GM19025 (cell line): ENCODE results near the gene SCG3.

Experiments used
- ATAC-seq: cut with Tn5 transposase; IDR thresholded peaks from one replicate; pipeline ENCODE4 v1.9.1; 2021; ENCODE audit warnings: mild to moderate bottlenecking, low read depth, moderate library complexity; ENCODE audit not compliant: unreplicated experiment

SCG3 gene

DNA sequence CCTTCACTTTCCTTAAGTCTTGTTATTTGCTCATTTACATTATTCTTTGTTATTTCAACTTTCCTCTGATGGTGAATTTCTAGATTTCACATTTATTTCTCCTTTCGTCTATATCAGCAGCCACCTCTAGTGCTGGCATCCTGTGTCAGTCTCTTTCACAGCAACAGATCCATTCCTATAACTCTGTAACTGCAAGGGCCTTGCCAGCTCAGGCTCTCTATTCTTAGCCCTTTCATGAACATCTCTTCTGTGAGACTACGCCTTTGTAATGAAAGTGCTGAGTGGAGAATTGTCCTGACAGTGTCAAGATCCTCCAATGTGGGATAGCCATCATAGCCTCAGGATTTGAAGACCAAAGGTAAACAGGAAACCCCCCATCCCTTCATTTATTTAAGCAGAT lies 3.9 kb upstream of the SCG3 start:
- no peak for ATAC-seq

- no peak for ATAC-seq
Measured at GRCh38 chr15:51678096-51678495, 3.2 kb upstream of the SCG3 start.

- ATAC-seq = no peak
Measured at GRCh38 chr15:51680321-51680720, 982 bp upstream of the SCG3 start.

- ATAC-seq = no peak
Measured at GRCh38 chr15:51687565-51687964, 6.3 kb downstream of the SCG3 start.

DNA sequence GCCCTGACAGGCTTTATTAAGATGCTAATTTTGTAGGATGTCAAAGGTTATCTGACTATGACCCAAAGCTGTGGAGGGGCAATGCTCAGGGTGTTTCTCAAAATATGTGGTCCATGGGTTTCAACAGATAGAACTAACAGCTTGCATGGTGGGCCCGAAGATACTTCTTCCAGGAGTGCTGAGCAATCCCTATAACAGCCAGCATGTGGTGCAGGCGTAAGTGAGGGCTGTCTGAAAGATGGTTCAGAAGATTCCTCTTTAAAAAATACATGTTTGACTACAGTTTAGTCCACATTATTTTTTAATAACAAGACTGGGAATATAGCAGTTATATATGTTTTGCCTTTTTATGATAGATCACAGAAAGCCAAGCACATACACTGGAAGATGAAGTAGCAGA lies 7.6 kb downstream of the SCG3 start:
- no peak for ATAC-seq

- no peak for ATAC-seq
Measured at GRCh38 chr15:51692154-51692553, 10.9 kb downstream of the SCG3 start.

DNA sequence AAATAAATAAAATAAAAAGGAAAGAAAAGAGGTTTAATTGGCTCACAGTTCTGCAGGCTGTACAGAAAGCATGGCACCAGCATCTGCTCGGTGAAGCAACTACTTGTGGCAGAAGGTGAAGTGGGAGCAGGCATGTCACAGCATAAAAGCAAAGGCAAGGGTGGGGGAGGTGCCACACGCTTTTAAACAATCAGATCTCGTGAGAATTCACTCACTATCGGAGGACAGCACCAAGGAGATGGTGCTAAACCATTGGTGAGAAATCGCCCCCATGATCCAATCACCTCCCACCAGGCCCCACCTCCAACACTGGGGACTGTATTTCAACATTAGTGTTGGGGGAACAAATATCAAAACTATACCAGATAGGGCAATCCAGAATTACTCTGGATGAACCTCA lies 15.3 kb downstream of the SCG3 start:
- ATAC-seq = no peak

DNA sequence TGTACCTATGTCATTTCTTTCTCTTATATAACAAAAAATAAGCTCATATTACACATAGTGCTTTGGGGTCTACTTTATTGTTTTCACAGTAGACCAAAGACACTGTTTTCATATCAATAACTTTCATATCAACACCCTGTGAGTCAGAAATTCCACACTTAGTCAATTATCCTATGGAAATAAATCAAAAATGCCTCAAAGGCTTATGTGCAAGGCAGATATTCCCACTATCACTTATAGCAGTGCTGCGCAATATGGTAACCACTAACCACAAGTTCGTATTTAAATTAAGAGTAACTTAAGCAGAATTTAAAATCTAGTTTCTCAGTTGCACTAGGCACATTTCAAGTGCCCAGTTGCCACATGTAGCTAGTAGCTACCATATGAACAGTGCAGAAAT lies 15.9 kb downstream of the SCG3 start:
- no peak for ATAC-seq

- no peak for ATAC-seq
Measured at GRCh38 chr15:51699373-51699772, 18.1 kb downstream of the SCG3 start.

DNA sequence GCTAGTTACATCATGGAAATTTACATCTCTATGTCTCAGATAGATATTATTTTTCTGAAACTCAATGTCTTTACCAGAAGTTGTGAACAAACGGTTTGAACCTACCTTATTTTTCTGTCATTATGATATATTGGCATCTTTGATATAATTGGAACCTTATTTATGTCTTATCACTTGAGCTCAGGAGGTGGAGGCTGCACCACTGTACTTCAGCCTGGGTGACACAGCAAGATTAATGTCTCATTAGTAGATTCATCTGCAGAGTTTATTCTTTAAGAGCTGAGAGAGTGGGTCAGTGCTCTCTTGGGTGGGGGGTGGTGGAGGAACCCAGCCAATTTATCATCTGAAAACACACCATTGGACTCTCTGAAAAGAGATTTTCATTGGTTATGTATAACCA lies 21.4 kb downstream of the SCG3 start:
- ATAC-seq = no peak

DNA sequence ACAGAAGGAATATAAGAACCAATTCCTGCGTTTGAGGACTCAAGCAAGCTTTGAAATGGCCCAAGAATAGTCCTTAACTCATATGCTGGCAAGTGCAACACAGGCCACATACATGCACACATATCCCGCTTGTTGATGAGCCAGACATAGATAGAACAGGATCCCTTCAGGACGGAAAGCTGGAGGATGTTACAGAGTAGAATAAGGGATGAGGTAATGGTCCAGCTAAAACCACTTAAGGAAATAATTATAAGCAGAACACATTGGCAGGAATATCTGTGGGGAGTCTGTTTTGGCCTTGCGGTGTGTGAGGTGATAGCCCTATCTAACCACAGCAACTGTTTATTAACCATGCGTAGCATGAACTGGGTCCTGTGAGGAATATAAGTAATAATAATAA lies 25.0 kb downstream of the SCG3 start:
- no peak for ATAC-seq

GRCh38 chr15:51706926-51707608 lies 25.8 kb downstream of the SCG3 start:
- ATAC-seq = no peak

GRCh38 chr15:51708013-51708412 lies 26.7 kb downstream of the SCG3 start:
- no peak for ATAC-seq

GRCh38 chr15:51709031-51709430 lies 27.7 kb downstream of the SCG3 start:
- no peak for ATAC-seq

GRCh38 chr15:51714162-51714561 lies 32.9 kb downstream of the SCG3 start:
- no peak for ATAC-seq

GRCh38 chr15:51714911-51715310 lies 33.6 kb downstream of the SCG3 start:
- no peak for ATAC-seq

GRCh38 chr15:51718219-51718618 lies 36.9 kb downstream of the SCG3 start:
- no peak for ATAC-seq

- ATAC-seq = no peak
Measured at GRCh38 chr15:51718746-51719145, 37.4 kb downstream of the SCG3 start.

DNA sequence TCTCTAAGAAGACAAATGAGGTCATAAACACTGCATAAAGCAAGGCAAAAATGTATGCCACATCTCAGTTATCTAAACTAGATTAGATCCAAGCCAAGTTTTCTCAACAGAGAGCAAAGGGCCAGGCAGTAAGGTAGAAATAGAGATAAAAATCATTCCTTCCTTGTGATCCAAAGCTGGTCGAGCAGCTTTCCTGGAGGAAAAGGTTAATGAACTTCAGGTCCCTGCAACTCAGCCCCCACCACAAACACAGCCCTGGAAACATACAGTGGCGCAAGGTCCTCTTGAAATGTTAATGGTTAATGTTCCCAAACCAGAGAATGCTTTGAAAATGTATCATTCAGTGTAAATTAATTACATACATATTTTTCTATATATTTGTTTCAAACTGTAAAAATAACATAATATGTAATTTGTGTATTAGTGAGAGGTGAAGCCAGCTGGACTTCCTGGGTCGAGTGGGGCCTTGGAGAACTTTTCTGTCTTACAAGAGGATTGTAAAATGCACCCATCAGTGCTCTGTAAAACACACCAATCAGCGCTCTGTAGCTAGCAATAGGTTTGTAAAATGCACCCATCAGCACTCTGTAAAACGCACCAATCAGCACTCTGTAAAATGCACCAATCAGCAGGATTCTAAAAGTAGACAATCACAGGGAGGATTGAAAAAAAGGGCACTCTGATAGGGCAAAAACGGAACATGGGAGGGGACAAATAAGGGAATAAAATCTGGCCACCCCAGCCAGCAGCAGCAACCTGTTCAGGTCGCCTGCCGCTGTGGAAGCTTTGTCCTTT lies 39.1 kb downstream of the SCG3 start:
- ATAC-seq = no peak

- ATAC-seq = no peak
Measured at GRCh38 chr15:51721199-51721960, 40.1 kb downstream of the SCG3 start.

DNA sequence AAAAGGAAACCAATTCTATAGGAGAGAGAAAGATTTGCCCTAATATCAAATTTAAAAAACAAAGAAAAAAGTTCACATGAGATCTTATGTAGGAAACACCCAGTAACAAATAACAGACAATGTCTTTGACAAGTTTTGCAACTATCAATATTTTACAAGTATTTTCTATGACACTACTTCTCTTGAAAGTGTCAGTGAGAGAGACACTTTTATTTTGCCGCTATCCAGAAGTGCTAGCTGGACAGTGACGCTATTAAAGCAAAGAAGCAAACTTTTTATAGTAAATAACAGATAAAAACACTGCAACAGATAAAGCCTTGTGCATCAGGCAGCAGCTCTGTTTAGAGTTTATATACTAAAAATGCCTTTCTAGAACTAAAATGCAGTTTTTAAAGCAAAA lies 42.9 kb downstream of the SCG3 start:
- no peak for ATAC-seq
